ENCODE measurements around the gene TCIRG1.

Gene TCIRG1

GRCh38 chr11:68040101-68040956, 1.5 kb downstream of the TCIRG1 start:
- DNase-seq: peak; percentile 51

GRCh38 chr11:68040957-68041591, 2.2 kb downstream of the TCIRG1 start:
- DNase-seq: no peak

- DNase-seq: no peak
Measured at GRCh38 chr11:68041617-68042218, 2.9 kb downstream of the TCIRG1 start.

- DNase-seq: no peak
Measured at GRCh38 chr11:68042219-68043028, 3.6 kb downstream of the TCIRG1 start.

- DNase-seq: no peak
Measured at GRCh38 chr11:68043029-68043348, 4.2 kb downstream of the TCIRG1 start.

GRCh38 chr11:68043349-68044144, 4.7 kb downstream of the TCIRG1 start:
- DNase-seq: no peak

- no peak for DNase-seq
Measured at GRCh38 chr11:68044145-68044813, 5.5 kb downstream of the TCIRG1 start.

GRCh38 chr11:68044898-68045351, 6.1 kb downstream of the TCIRG1 start:
- DNase-seq: no peak

- no peak for DNase-seq
Measured at GRCh38 chr11:68047437-68048290, 8.8 kb downstream of the TCIRG1 start.

- no peak for DNase-seq
Measured at GRCh38 chr11:68048681-68049508, 10.1 kb downstream of the TCIRG1 start.

- DNase-seq: no peak
Measured at GRCh38 chr11:68049509-68050370, 10.9 kb downstream of the TCIRG1 start.

GRCh38 chr11:68050371-68050841, 11.6 kb downstream of the TCIRG1 start:
- DNase-seq: no peak

GRCh38 chr11:68051191-68052136, 12.6 kb downstream of the TCIRG1 start:
- DNase-seq: no peak

- DNase-seq: no peak
Measured at GRCh38 chr11:68052137-68052873, 13.5 kb downstream of the TCIRG1 start.

- no peak for DNase-seq
Measured at GRCh38 chr11:68053117-68053516, 14.3 kb downstream of the TCIRG1 start.

- DNase-seq: no peak
Measured at GRCh38 chr11:68053981-68054812, 15.4 kb downstream of the TCIRG1 start.
